Central memory CD8-positive, alpha-beta T cell (primary cell): ENCODE results near the gene ZFP64.
"Not testable (repeated sequence)": the region's sequence is repeated elsewhere in the genome, so short reads cannot be mapped to it uniquely, and the experiment has no call there.

ENCODE experiments used
- ATAC-seq: fragments of 150-1000 bp; cut with Tn5 transposase; replicated peaks from 2 replicates; pipeline ENCODE4 v1.10.0; 2022; ENCODE audit warnings: mild to moderate bottlenecking, moderate FRiP score, moderate number of reproducible peaks; ENCODE audit not compliant: poor library complexity, severe bottlenecking; ENCODE audit errors: extremely low read depth
- DNase-seq, 2 donors: peaks; one replicate each; pipeline ENCODE4 v3.0.0; 2021; ENCODE audit warnings: low spot score in 2 of 2
- H3K27ac Mint-ChIP-seq: one replicate; pipeline ENCODE4 v1.8.0; 2022; ENCODE audit warnings: low read depth, mild to moderate bottlenecking, moderate library complexity, mixed read lengths
- H3K27me3 Mint-ChIP-seq: one replicate; pipeline ENCODE4 v1.8.0; 2022; ENCODE audit warnings: mixed read lengths
- H3K36me3 Mint-ChIP-seq: one replicate; pipeline ENCODE4 v1.8.0; 2022; ENCODE audit warnings: mild to moderate bottlenecking, moderate library complexity, mixed read lengths; ENCODE audit not compliant: insufficient read depth
- H3K4me1 Mint-ChIP-seq: one replicate; pipeline ENCODE4 v1.8.0; 2022; ENCODE audit warnings: mixed read lengths
- H3K4me3 Mint-ChIP-seq: one replicate; pipeline ENCODE4 v1.8.0; 2022; ENCODE audit warnings: mild to moderate bottlenecking, moderate library complexity, mixed read lengths
- H3K9me3 Mint-ChIP-seq: one replicate; pipeline ENCODE4 v1.8.0; 2022; ENCODE audit warnings: mixed read lengths

The ZFP64 gene

DNA sequence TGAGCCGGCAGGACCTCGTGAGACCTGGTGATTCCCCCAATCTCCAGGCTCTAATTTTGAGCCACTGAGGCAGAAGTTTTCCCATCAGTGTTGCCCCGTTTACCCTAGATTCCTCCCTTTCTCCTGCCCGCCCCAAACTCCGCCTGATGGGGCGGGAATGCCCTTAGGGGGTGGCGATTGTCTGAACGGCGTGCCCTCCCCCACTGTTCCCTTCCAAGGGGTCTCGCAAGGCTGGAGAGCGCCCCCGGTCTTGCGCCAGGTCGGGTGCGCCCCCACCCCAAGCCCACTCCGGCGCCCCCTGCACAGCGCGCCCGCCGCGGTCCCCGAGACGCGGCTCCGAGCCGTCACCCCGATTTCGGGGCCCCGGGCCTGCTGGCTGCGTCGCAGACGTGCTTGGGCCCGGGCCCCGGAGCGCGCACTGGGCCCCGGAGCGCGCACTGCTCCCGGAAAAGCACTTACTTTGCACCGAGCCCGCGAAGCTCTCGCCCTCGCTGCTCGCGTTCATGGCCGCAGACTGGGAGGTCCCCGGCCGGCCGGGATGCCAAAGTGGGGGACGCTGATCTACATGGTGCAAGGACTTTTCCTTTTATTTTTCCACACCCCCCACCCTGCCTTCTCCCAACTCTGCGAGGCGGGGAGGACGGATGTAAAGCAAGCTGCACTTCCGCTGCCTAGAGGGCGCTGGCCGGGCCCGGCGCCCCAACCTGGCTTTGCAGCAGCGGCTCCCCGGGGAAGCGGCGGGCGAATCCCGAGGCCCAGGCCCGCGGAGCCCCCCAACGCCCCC is at the start of gene ZFP64:
Gene ZFP64, minus strand, starts transcription at position 648 of the 784 bp plus-strand sequence. Its CDS starts 143 bp downstream, at position 505.
- H3K36me3 Mint-ChIP-seq, result peaks cover 8% of the 10 kb centered on the region
- no peaks in the 10 kb centered on the region for H3K9me3 Mint-ChIP-seq
- H3K27ac Mint-ChIP-seq, result peak within 1 kb of the TSS; percentile 99
- DNase-seq (peak; percentile 61 to 63), ATAC-seq (peak; percentile 84)
- peak within 1 kb of the TSS; percentile 89 for H3K4me3 Mint-ChIP-seq
- H3K4me1 Mint-ChIP-seq, result peaks cover 9% of the 10 kb centered on the region
- no peaks in the 10 kb centered on the region for H3K27me3 Mint-ChIP-seq

GRCh38 chr20:52240802-52241201 is 49.2 kb upstream of the ZFP64 start:
- no peak overlapping the region for H3K27ac Mint-ChIP-seq
- H3K9me3 Mint-ChIP-seq, result no peaks in the 10 kb centered on the region
- peaks cover 30% of the 10 kb centered on the region for H3K27me3 Mint-ChIP-seq
- no peak overlapping the region for H3K4me3 Mint-ChIP-seq
- DNase-seq (no peak), ATAC-seq (no peak)
- no peaks in the 10 kb centered on the region for H3K4me1 Mint-ChIP-seq
- H3K36me3 Mint-ChIP-seq, result no peaks in the 10 kb centered on the region

DNA sequence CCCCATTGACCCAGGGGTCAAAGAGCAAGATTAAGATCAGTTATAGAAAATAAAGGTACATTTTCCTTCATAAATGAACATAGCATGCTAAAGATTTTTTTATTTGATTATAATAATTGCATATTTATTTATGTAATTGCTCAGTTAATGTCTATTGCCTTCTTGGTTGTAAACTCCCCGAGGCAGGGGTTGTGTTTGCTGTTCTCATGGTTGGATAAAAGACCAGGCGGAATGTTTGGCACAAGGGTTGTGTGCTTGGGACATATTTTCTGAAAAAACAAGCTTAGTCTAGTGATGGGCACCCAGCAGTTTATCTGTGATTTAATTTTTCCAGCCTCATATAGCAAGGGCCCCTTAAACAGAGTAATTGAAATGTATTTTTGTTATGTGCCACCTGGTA is 47.5 kb upstream of the ZFP64 start:
- DNase-seq (no peak), ATAC-seq (no peak)
- Mint-ChIP-seq H3K27ac (no peak overlapping the region), H3K4me1 (no peaks in the 10 kb centered on the region), H3K36me3 (no peaks in the 10 kb centered on the region), H3K27me3 (peaks cover 30% of the 10 kb centered on the region), H3K4me3 (no peak overlapping the region), H3K9me3 (no peaks in the 10 kb centered on the region)

DNA sequence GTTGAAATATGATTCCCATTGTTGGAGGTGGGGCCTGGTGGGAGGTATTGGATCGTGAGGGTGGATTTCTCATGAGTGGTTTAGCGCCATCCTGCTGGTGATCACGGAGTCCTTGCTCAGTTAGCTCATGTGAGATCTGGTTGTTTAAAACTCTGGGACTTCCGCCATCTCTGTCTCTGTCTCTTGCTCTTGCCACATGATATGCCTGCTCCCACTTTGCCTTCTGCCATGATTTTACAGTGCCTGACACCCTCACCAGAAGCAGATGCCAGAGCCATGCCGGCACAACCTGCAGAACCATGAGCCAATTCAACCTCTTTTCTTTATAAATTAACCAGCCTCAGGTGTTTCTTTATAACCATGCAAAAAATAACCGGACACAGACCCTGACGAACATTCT is 44.7 kb upstream of the ZFP64 start:
- H3K4me3 Mint-ChIP-seq, result no peak overlapping the region
- DNase-seq (no peak), ATAC-seq (no peak)
- H3K36me3 Mint-ChIP-seq, result no peaks in the 10 kb centered on the region
- H3K27me3 Mint-ChIP-seq, result peaks cover 24% of the 10 kb centered on the region
- no peaks in the 10 kb centered on the region for H3K9me3 Mint-ChIP-seq
- no peaks in the 10 kb centered on the region for H3K4me1 Mint-ChIP-seq
- no peak overlapping the region for H3K27ac Mint-ChIP-seq

DNA sequence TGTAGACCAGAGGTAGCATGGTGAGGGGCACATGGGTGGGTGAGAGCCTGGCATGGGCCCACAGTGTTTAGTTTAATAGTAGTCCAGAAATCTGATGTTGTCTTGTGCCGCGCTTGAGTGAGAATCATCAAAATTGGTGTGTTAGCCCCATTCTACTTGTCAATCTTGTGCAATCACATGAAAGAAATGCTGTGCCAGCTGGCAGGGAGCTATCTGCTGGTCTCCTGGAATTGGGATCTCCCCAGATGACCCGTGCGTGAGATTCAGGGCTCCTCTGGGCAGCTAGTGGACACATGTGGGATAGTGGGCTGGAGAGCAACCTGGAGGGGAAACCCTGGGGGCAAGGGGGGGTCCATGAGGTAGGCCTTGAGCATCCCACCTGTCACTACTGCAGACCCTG is 43.5 kb upstream of the ZFP64 start:
- Mint-ChIP-seq H3K4me3 (no peak overlapping the region), H3K27me3 (peaks cover 12% of the 10 kb centered on the region), H3K36me3 (no peaks in the 10 kb centered on the region), H3K9me3 (no peaks in the 10 kb centered on the region), H3K4me1 (no peaks in the 10 kb centered on the region), H3K27ac (no peak overlapping the region)
- ATAC-seq (no peak), DNase-seq (no peak)

DNA sequence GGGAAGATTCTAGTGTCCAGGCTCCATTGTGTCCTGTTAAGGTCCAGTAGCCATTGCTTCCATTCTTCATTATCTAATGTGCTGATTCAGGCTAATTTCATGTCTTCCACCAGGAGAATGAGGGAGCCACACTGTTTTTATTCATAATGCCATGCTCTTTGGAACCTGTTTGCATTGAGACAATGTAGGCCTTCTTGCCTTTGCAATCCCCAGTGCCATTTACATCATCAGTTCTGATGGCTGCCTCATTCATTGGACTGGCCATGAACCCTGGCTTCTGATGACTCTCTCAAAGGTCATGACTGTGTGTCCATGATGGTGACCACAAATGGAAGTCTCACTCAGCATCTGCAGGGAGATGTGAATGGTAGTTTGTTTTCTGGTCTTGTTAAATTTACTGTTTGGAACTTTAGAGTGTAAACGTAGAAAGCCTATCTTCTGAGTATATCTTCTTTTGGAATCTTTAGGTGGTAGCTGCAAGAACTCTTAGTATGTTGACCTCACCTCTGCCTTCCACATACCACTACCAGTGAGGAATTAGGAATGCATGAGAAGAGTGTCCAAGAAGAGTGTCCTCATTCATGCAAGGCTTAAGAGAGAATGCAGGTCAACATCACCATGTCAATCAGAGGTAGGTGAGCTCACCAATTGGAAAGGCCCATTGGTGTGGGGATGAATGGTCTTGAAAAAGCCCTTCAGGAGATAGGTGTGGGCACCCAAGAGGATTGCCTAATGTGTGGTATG is 42.9 kb upstream of the ZFP64 start:
- Mint-ChIP-seq H3K36me3 (no peaks in the 10 kb centered on the region), H3K9me3 (no peaks in the 10 kb centered on the region), H3K4me1 (no peaks in the 10 kb centered on the region), H3K4me3 (no peak overlapping the region), H3K27ac (no peak overlapping the region), H3K27me3 (peaks cover 10% of the 10 kb centered on the region)
- DNase-seq (no peak), ATAC-seq (no peak)

DNA sequence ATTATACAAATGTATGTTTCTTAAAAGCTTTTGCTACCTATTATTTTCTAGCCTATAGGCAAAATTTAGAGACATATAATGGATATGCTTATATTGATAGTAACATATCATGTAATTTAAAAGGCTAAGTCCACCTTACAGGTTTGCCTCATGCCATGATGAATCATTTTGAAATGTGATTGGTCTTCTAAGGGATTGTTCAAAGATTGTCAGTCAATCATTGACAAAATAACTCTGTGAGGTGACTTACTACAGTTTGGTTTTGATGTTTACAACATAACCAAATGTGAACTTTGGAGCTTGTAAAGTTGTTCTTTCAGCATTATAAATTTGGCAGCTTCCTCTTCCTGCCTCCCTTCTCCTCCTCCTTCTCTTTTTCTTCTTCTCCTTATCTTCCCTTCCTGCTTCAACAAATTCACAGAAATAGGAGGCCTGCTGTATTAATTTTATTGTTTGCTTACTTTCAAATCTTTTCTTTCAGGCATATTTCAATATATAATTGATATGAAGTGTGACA is 39.7 kb upstream of the ZFP64 start:
- ATAC-seq (no peak), DNase-seq (no peak)
- H3K9me3 Mint-ChIP-seq, result no peaks in the 10 kb centered on the region
- no peaks in the 10 kb centered on the region for H3K4me1 Mint-ChIP-seq
- peaks cover 16% of the 10 kb centered on the region for H3K27me3 Mint-ChIP-seq
- H3K36me3 Mint-ChIP-seq, result no peaks in the 10 kb centered on the region
- H3K4me3 Mint-ChIP-seq, result no peak overlapping the region
- H3K27ac Mint-ChIP-seq, result no peak overlapping the region

DNA sequence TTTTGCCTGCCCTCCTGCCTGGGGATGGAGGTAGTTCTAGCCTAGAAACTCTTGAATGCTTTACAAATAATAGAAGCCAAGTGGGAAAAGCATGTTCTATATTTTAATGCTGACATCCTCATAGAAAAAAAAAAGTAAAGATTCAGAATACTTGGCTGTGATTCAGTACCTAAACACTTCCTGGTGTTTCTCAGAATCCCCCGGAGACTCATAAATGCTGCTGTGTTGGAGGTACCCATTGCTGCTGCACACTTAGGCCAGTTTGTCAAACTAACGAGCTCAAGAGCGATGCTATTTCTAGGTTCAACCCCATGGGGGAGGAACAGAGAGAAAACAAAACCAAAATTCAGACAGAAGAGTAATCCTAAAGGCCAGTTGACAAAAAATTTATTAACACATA is 38.8 kb upstream of the ZFP64 start:
- Mint-ChIP-seq H3K4me1 (no peaks in the 10 kb centered on the region), H3K27me3 (peaks cover 16% of the 10 kb centered on the region), H3K9me3 (no peaks in the 10 kb centered on the region), H3K4me3 (no peak overlapping the region), H3K27ac (no peak overlapping the region), H3K36me3 (no peaks in the 10 kb centered on the region)
- DNase-seq (no peak), ATAC-seq (no peak)

GRCh38 chr20:52229346-52229745 is 37.8 kb upstream of the ZFP64 start:
- H3K9me3 Mint-ChIP-seq, H3K4me3 Mint-ChIP-seq, H3K4me1 Mint-ChIP-seq, H3K36me3 Mint-ChIP-seq, DNase-seq, H3K27ac Mint-ChIP-seq, ATAC-seq: not testable (repeated sequence)
- H3K27me3 Mint-ChIP-seq, result peaks cover 16% of the 10 kb centered on the region

DNA sequence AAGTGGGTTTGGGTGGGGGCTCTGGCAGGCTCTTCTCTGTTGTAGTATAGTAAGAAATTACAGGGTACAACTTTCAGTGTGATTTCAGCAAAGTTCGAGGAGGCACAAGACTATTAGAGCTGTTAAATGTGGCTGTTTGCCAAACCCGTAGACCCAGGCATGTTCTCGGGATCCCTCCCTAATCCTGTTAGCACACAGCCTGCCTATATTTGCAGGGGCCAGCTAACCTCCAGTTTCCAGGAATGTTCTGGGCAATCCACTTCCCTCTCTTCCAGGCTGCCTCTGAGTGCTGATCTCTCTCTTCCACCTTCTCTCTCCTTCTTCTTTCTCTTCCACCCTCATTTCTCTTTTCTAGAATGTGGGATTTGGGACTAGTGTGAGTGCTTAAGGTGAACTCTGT is 34.8 kb upstream of the ZFP64 start:
- ATAC-seq, result no peak

DNA sequence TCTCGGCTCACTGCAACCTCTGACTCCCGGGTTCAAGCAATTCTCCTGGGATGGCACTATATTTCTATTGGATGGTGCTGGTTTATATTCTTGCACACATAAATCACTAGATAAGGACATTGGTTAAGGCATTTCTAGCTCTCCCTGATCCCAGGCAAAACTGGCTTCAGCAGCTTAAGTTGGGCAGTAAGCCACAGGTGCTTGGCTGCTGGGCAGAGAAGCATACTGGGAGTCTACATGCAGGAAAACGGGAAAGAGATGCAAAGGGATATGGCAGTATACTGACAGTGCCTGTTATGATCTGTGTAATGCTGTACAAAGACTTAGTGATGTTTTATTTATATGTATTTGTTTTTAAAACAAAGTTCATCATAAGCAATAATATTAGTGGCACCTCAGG is 33.3 kb upstream of the ZFP64 start:
- H3K9me3 Mint-ChIP-seq, result peaks cover 7% of the 10 kb centered on the region
- H3K27ac Mint-ChIP-seq, result no peak overlapping the region
- DNase-seq (no peak), ATAC-seq (no peak)
- no peaks in the 10 kb centered on the region for H3K4me1 Mint-ChIP-seq
- peaks cover 22% of the 10 kb centered on the region for H3K27me3 Mint-ChIP-seq
- no peak overlapping the region for H3K4me3 Mint-ChIP-seq
- H3K36me3 Mint-ChIP-seq, result no peaks in the 10 kb centered on the region

More for the DNA sequence above, 34.8 kb upstream of the ZFP64 start:
- peaks cover 6% of the 10 kb centered on the region for H3K9me3 Mint-ChIP-seq
- H3K27me3 Mint-ChIP-seq, result peaks cover 16% of the 10 kb centered on the region
- DNase-seq, result no peak
- H3K36me3 Mint-ChIP-seq, result no peaks in the 10 kb centered on the region
- no peaks in the 10 kb centered on the region for H3K4me1 Mint-ChIP-seq
- no peak overlapping the region for H3K4me3 Mint-ChIP-seq
- no peak overlapping the region for H3K27ac Mint-ChIP-seq

DNA sequence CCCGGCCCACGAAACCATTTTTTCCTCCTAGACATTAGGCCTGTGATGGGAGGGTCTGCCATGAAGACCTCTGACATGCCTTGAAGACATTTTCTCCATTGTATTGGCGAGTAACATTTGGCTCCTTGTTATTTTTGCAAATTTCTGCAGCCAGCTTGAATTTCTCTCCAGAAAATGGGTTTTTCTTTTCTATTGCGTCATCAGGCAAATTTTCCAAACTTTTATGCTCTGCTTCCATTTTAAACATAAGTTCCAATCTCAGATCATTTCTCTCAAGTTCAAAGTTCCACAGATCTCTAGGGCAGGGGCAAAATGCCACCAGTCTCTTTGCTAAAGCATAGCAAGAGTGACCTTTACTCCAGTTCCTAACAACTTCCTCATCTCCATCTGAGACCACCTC is 29.8 kb upstream of the ZFP64 start:
- H3K27ac Mint-ChIP-seq, H3K4me1 Mint-ChIP-seq, DNase-seq, H3K4me3 Mint-ChIP-seq, H3K36me3 Mint-ChIP-seq, ATAC-seq, H3K9me3 Mint-ChIP-seq: not testable (repeated sequence)
- H3K27me3 Mint-ChIP-seq, result peaks cover 34% of the 10 kb centered on the region

DNA sequence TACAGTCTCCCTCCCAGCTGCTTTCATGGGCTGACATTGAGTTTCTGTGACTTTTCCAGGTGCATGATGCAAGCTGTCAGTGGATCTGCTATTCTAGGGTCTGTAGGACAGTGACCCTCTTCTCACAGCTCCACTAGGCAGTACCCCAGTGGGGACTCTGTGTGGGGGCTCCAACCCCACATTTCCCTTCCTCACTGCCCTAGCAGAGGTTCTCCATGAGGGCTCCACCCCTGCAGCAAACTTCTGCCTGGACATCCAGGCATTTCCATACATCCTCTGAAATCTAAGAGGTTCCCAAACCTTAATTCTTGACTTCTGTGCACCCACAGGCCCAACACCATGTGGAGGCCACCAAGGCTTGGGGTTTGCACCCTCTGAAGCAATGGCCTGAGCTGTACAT is 29.3 kb upstream of the ZFP64 start:
- not testable (repeated sequence) for DNase-seq, H3K9me3 Mint-ChIP-seq, H3K4me3 Mint-ChIP-seq, ATAC-seq, H3K27ac Mint-ChIP-seq, H3K36me3 Mint-ChIP-seq, H3K4me1 Mint-ChIP-seq
- H3K27me3 Mint-ChIP-seq, result peaks cover 36% of the 10 kb centered on the region
